B cell (primary cell): ENCODE results near the gene IQCH. TPM values are rescaled to one million over a fixed set of nuclear protein-coding genes. Genes with fewer than 3 reads are reported as not detected.
A peak's percentile ranks its signal among the peaks of the same experiment; 100 is the strongest.

Experiments
- ATAC-seq: fragments of 200-7000 bp; cut with Tn5 transposase; one replicate; pipeline ENCODE4 v1.10.0; 2021; ENCODE audit warnings: low read depth, mild to moderate bottlenecking, moderate number of reproducible peaks, moderate library complexity
- CTCF ChIA-PET: fragments of 350-600 bp; sonication (Branson Sonifier 250); formaldehyde crosslinking; loops from one replicate; lab custom pipeline; 2021; ENCODE audit warnings: antibody characterized with exemption, inconsistent platforms; lab: Charles Lee
- POLR2A ChIA-PET: fragments of 350-600 bp; sonication (Branson Sonifier 250); formaldehyde crosslinking; loops from one replicate; lab custom pipeline; 2021; ENCODE audit warnings: antibody characterized with exemption; lab: Charles Lee
- DNase-seq: peaks from one replicate; pipeline ENCODE4 v3.0.0; 2013
- H2AFZ ChIP-seq: 2 replicates; pipeline ENCODE4 v1.6.1; 2012; ENCODE audit warnings: mild to moderate bottlenecking, low read depth, low read length; ENCODE audit not compliant: insufficient read depth, poor library complexity, severe bottlenecking
- H3K27ac ChIP-seq, 2 donors: 1 replicate in 1 of 2; 2 replicates in 1 of 2; pipeline ENCODE4 v1.5.1; 2012 to 2013; ENCODE audit warnings: low read length in 2 of 2, mild to moderate bottlenecking in 2 of 2, moderate library complexity in 1 of 2
- H3K27me3 ChIP-seq, 4 experiments: fragments of 200-600 bp in 1 of 4; sonication (generic) in 1 of 4; replicated peaks in 1 of 4; 1 replicate in 2 of 4; 2 replicates in 2 of 4; pipeline versions ENCODE4 v1.6.1 to v1.7.0; 2013 to 2016; ENCODE audit warnings: low read length in 3 of 4, mild to moderate bottlenecking in 2 of 4, mixed read lengths in 1 of 4, moderate library complexity in 1 of 4; ENCODE audit not compliant: insufficient read depth in 4 of 4, control insufficient read depth in 3 of 4; ENCODE audit errors: control extremely low read depth in 1 of 4
- H3K36me3 ChIP-seq, 2 experiments: replicated peaks in 1 of 2; 1 replicate in 1 of 2; 2 replicates in 1 of 2; pipeline versions ENCODE4 v1.6.1 to v1.7.1; 2013; ENCODE audit warnings: low read length in 1 of 2; ENCODE audit not compliant: insufficient read depth in 2 of 2, control insufficient read depth in 1 of 2; ENCODE audit errors: control extremely low read depth in 1 of 2, extremely low read depth in 1 of 2
- H3K4me1 ChIP-seq, 2 donors: fragments of 200-600 bp in 1 of 2; sonication (generic) in 1 of 2; 1 replicate in 1 of 2; 2 replicates in 1 of 2; pipeline versions ENCODE4 v1.5.1 to v1.6.1; 2013 to 2017; ENCODE audit warnings: low read length in 2 of 2; ENCODE audit not compliant: control insufficient read depth in 2 of 2, insufficient read depth in 2 of 2
- H3K4me2 ChIP-seq: replicated peaks from 2 replicates; pipeline ENCODE3; 2012; ENCODE audit warnings: mild to moderate bottlenecking, low read depth, low read length; ENCODE audit not compliant: poor library complexity, severe bottlenecking
- H3K4me3 ChIP-seq, 5 experiments: fragments of 200-600 bp in 1 of 5; sonication (generic) in 1 of 5; 1 replicate in 3 of 5; 2 replicates in 2 of 5; pipeline versions ENCODE4 v1.5.1 to v1.7.0; 2011 to 2016; ENCODE audit warnings: low read length in 4 of 5, mild to moderate bottlenecking in 4 of 5, low read depth in 2 of 5, control low read depth in 1 of 5, moderate library complexity in 1 of 5; ENCODE audit not compliant: insufficient read depth in 1 of 5; ENCODE audit errors: control extremely low read depth in 1 of 5, extremely low read depth in 1 of 5
- H3K79me2 ChIP-seq: fragments of 200-600 bp; sonication (generic); one replicate; pipeline ENCODE4 v1.6.0; 2016; ENCODE audit warnings: low read length; ENCODE audit not compliant: control insufficient read depth, insufficient read depth
- H3K9ac ChIP-seq: fragments of 200-600 bp; sonication (generic); 2 replicates; pipeline ENCODE4 v1.6.1; 2017; ENCODE audit warnings: mild to moderate bottlenecking, low read length, moderate library complexity
- H3K9me3 ChIP-seq, 3 donors: one replicate each; pipeline versions ENCODE4 v1.6.1 to v1.7.1; 2013; ENCODE audit warnings: low read length in 2 of 3; ENCODE audit not compliant: control insufficient read depth in 2 of 3, insufficient read depth in 1 of 3; ENCODE audit errors: control extremely low read depth in 1 of 3
- H4K20me1 ChIP-seq: 2 replicates; pipeline ENCODE4 v1.6.0; 2012; ENCODE audit warnings: mild to moderate bottlenecking, low read length; ENCODE audit not compliant: insufficient read depth, control insufficient read depth, poor library complexity, severe bottlenecking
- H3K27ac Mint-ChIP-seq: one replicate; pipeline ENCODE4 v1.8.0; 2021; ENCODE audit warnings: mixed read lengths
- H3K27me3 Mint-ChIP-seq: one replicate; pipeline ENCODE4 v1.8.0; 2021; ENCODE audit warnings: mixed read lengths
- H3K4me1 Mint-ChIP-seq: one replicate; pipeline ENCODE4 v1.8.0; 2021; ENCODE audit warnings: mixed read lengths
- H3K4me3 Mint-ChIP-seq: one replicate; pipeline ENCODE4 v1.8.0; 2021; ENCODE audit warnings: mixed read lengths
- H3K9me3 Mint-ChIP-seq: one replicate; pipeline ENCODE4 v1.8.0; 2022; ENCODE audit warnings: mixed read lengths; ENCODE audit not compliant: insufficient read depth
- EZH2 ChIP-seq: IDR thresholded peaks from 2 replicates; pipeline ENCODE4 v1.6.1; 2012; ENCODE audit warnings: borderline replicate concordance, low read depth, mild to moderate bottlenecking, moderate library complexity, low read length; ENCODE audit not compliant: insufficient read depth, poor library complexity, severe bottlenecking
- WGBS: methylation state at CpG from one replicate; pipeline ENCODE4 v1.1.5; 2013; ENCODE audit warnings: missing lambda C conversion rate; ENCODE audit not compliant: insufficient coverage; 5-methylcytosine and 5-hydroxymethylcytosine counted together
- intact Hi-C: fragments of 100-400 bp; cut with micrococcal nuclease; formaldehyde crosslinking; loops from one replicate; pipeline ENCODE4 v1.10.0; 2022
- polyA plus RNA-seq: library from polyadenylated mRNA; depleted of rRNA; stranded (reverse); fragments of >200 nt; gene quantifications from 2 replicates; pipeline ENCODE4 v1.2.3, GENCODE V29; 2012
- total RNA-seq, 2 donors: library from RNA; stranded (reverse); fragments of 120-200 nt in 1 of 2; gene quantifications; 1 replicate in 1 of 2; 2 replicates in 1 of 2; pipeline versions ENCODE4 v1.2.3 to v1.2.4, GENCODE V29; 2013 to 2022
- TF ChIP-seq, protein P1 (sequence below): fragments of 200-600 bp; IDR thresholded peaks from one replicate; pipeline ENCODE4 v1.8.0; 2022; ENCODE audit warnings: antibody characterized with exemption, mild to moderate bottlenecking

Gene IQCH
- total and polyA plus RNA-seq, 2 donors (not counting 1 experiment from before 2014, with no cell fraction given), result 1.6 TPM; not detected in 1

DNA sequence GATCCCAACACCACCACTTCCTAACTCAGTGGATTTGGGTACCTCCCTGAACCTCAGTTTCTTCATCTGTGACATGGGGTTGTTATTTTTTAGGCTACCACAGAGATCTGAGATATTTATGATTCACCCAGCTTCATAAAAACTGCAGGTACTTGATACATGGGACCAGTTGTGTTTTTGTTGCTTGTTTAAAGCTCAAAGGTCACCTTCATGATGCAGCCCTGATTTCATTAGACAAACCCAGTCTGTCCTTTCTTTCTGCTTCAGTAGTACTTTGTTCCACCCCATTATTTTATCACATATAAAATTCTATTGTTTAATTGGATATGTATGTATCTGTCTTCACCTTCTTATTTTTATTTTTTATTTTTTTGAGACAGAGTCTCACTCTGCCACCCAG lies 208.9 kb downstream of the IQCH start:
- Mint-ChIP-seq H3K4me3 (no peak overlapping the region), H3K9me3 (no peaks in the 10 kb centered on the region), H3K4me1 (no peaks in the 10 kb centered on the region), H3K27ac (no peak overlapping the region), H3K27me3 (no peaks in the 10 kb centered on the region)
- H3K27ac ChIP-seq, result no peak overlapping the region
- no peaks in the 10 kb centered on the region for H3K27me3 ChIP-seq
- CTCF ChIA-PET, result interaction anchor here (2.2 kb wide), 1 partner anchor 373 kb away, joined by 9 read pairs; no protein-coding TSS in a partner anchor
- no peak overlapping the region for H2AFZ ChIP-seq
- no peaks in the 10 kb centered on the region for H4K20me1 ChIP-seq
- intact Hi-C loops, result no loop called here
- no peaks in the 10 kb centered on the region for H3K36me3 ChIP-seq
- no peak overlapping the region for H3K4me3 ChIP-seq
- no peaks in the 10 kb centered on the region for H3K9me3 ChIP-seq
- no peak for DNase-seq
- H3K79me2 ChIP-seq, result no peaks in the 10 kb centered on the region
- TF ChIP-seq, protein P1, sequence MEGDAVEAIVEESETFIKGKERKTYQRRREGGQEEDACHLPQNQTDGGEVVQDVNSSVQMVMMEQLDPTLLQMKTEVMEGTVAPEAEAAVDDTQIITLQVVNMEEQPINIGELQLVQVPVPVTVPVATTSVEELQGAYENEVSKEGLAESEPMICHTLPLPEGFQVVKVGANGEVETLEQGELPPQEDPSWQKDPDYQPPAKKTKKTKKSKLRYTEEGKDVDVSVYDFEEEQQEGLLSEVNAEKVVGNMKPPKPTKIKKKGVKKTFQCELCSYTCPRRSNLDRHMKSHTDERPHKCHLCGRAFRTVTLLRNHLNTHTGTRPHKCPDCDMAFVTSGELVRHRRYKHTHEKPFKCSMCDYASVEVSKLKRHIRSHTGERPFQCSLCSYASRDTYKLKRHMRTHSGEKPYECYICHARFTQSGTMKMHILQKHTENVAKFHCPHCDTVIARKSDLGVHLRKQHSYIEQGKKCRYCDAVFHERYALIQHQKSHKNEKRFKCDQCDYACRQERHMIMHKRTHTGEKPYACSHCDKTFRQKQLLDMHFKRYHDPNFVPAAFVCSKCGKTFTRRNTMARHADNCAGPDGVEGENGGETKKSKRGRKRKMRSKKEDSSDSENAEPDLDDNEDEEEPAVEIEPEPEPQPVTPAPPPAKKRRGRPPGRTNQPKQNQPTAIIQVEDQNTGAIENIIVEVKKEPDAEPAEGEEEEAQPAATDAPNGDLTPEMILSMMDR, result no peak
- TF ChIP-seq EZH2, result no peak
- H3K4me1 ChIP-seq, result no peaks in the 10 kb centered on the region
- no peak overlapping the region for H3K4me2 ChIP-seq
- no peak overlapping the region for H3K9ac ChIP-seq
- POLR2A ChIA-PET, result no interaction called here
- ATAC-seq, result no peak

DNA sequence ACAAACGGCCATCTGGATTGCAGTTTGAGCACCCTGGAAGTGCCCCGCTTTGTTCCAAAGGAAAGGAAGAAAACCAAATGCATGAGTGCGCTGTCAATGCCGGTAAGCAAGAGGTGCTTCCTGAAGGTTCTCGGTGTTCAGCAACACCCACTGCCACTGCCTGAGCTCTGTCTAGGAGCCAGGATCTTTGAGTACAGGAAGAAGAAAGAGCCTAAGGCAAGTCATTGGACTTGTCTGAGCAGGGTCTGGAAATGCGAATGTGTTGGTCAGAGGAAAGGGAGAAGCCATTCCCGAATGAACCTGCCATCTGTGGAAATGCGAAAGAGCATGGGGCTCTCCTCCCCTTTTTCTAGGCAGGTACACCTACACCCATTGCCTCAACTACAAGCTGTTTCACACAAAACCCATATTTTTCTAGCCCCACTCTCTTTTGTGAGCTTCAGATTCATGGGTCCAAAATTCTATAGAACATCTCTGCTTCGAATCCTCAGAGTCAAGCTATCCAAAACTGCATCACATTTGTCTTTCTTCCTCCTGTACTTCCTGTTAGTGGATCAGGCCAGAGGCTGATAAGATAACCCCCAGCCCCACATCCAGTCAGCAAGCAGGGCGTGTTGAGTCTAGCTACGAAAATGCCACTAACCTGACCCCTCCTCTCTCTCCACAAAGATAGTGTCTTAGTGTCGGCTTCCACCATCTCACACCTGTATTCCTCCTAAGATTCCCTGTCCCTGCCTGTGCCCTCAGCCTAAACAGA lies 210.8 kb downstream of the IQCH start:
- no peak for ATAC-seq
- CTCF ChIA-PET, result interaction anchor here (0.8 to 1.4 kb wide), 3 partner anchors 8 to 519 kb away, joined by 3 to 9 read pairs (median 4); no protein-coding TSS in a partner anchor
- H2AFZ ChIP-seq, result no peak overlapping the region

More for the DNA sequence above, 210.8 kb downstream of the IQCH start:
- 95% methylated on average over 6 of the region's 12 CpGs for WGBS
- Mint-ChIP-seq H3K27ac (peak overlapping the region; percentile 34), H3K4me1 (no peaks in the 10 kb centered on the region), H3K4me3 (no peak overlapping the region), H3K27me3 (no peaks in the 10 kb centered on the region), H3K9me3 (no peaks in the 10 kb centered on the region)
- intact Hi-C loops, result no loop called here
- H3K4me1 ChIP-seq, result no peaks in the 10 kb centered on the region
- no peak overlapping the region for H3K9ac ChIP-seq
- no peak overlapping the region for H3K4me3 ChIP-seq
- no peaks in the 10 kb centered on the region for H4K20me1 ChIP-seq
- H3K36me3 ChIP-seq, result no peaks in the 10 kb centered on the region
- H3K4me2 ChIP-seq, result no peak overlapping the region
- TF ChIP-seq, protein P1, result no peak
- no peak for TF ChIP-seq EZH2
- no peak overlapping the region for H3K27ac ChIP-seq
- no peaks in the 10 kb centered on the region for H3K9me3 ChIP-seq
- H3K79me2 ChIP-seq, result no peaks in the 10 kb centered on the region
- no peak for DNase-seq
- H3K27me3 ChIP-seq, result no peaks in the 10 kb centered on the region
- POLR2A ChIA-PET, result no interaction called here
